ENCODE results near the gene TROAP. TPM values are rescaled to one million over a fixed set of nuclear protein-coding genes. Genes with fewer than 3 reads are reported as not detected.
"Not testable (repeated sequence)": the region's sequence is repeated elsewhere in the genome, so short reads cannot be mapped to it uniquely, and the experiment has no call there.

The TROAP gene
- polyA plus RNA-seq, result 1 to 10 TPM; 1.9 to 4.1 (median 2.6) TPM

GRCh38 chr12:49322708-49323523 lies at the start of gene TROAP:
Gene TROAP (plus strand): TSS chr12:49323255. CDS start chr12:49323609, 354 bp downstream.
- no peaks in the 10 kb centered on the region for H3K9me3 Mint-ChIP-seq
- H3K4me1 Mint-ChIP-seq, result peaks cover 17 to 20% of the 10 kb centered on the region in 2 donors
- DNase-seq, result peak; percentile 97 to 98 (median 97)
- H3K4me3 Mint-ChIP-seq, result peak within 1 kb of the TSS; percentile 86 to 97 (median 91)
- peak within 1 kb of the TSS; percentile 54 to 85 (median 72) for H3K27ac Mint-ChIP-seq
- H3K27me3 Mint-ChIP-seq (ENCODE audit: low read depth in 3 of 3), result peaks cover 0 to 7% (median 2%) of the 10 kb centered on the region in 3 donors
- H3K36me3 Mint-ChIP-seq, result no peaks in the 10 kb centered on the region

DNA sequence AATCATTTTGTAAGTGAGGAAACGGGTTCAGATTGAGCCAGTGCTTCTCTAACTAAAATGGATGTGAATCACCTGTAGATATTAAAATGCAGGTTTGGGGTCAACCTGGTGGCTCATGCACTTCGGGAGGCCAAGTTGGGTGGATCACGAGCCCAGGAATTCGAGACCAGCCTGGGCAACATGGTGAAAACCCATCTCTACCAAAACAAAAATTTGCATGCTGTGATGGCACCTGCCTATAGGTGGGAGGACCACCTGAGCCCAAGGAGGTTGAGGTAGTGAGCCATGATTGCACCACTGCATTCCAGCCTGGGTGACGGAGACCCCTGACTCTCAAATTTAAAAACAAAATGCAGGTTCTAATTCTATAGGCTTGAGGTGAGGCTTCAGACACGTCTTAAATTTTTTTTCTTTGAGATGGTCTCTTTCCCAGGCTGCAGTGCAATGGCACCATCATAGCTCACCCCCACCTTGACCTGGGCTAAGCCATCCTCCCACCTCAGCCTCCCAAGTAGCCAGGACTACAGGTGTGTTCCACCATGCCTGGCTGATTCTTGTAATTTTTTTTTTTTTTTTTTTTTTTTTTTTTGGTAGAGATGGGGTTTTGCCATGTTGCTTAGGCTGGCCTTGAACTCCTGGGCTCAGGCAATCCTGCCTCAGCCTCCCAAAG lies 49.2 kb upstream of the TROAP start:
- Mint-ChIP-seq H3K36me3 (peaks cover 10 to 21% (median 14%) of the 10 kb centered on the region in 3 donors), H3K27ac (no peak overlapping the region), H3K4me3 (no peak overlapping the region), H3K27me3 (ENCODE audit: low read depth in 3 of 3) (peaks cover 0 to 3% (median 0%) of the 10 kb centered on the region in 3 donors), H3K9me3 (no peaks in the 10 kb centered on the region), H3K4me1 (no peaks in the 10 kb centered on the region)
- DNase-seq, result no peak

DNA sequence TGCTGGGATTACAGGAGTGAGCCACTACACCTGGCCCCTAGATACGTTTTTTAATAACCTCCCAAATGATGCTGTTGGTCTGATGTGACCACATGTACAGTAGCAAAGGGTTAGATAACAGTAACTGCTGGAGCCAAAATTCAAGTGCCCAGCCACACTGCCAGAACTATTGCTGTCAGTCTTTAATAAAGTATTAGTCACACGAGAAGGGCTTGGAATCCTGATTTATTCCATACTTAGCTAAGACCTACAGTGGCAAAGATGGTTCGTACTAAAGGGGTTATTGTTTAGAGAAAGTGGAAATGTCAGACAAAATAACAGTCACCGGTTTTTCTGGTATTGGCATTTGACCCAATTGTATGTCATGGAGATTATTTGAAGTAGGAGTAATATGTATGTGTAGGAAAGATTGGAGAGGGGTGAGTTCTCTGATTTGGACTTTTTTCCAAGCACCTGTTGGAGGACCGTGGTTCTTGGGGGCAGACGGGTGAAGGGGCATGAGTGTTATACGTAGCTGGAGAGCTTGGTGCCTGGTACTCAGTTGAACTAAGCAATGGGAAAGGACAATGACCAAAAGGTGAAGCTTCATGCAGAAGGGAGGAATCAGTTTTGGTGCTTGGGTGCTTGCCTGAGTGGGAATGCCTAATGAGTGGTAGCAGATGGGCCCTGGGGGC lies 48.5 kb upstream of the TROAP start:
- peak overlapping the region in 1 of 6 donors; percentile 39 for H3K27ac Mint-ChIP-seq
- peaks cover 10 to 21% (median 14%) of the 10 kb centered on the region in 3 donors for H3K36me3 Mint-ChIP-seq
- no peak for DNase-seq
- no peak overlapping the region for H3K4me3 Mint-ChIP-seq
- peaks cover 0 to 4% (median 0%) of the 10 kb centered on the region in 3 donors for H3K27me3 Mint-ChIP-seq (ENCODE audit: low read depth in 3 of 3)
- no peaks in the 10 kb centered on the region for H3K9me3 Mint-ChIP-seq
- H3K4me1 Mint-ChIP-seq, result no peaks in the 10 kb centered on the region

DNA sequence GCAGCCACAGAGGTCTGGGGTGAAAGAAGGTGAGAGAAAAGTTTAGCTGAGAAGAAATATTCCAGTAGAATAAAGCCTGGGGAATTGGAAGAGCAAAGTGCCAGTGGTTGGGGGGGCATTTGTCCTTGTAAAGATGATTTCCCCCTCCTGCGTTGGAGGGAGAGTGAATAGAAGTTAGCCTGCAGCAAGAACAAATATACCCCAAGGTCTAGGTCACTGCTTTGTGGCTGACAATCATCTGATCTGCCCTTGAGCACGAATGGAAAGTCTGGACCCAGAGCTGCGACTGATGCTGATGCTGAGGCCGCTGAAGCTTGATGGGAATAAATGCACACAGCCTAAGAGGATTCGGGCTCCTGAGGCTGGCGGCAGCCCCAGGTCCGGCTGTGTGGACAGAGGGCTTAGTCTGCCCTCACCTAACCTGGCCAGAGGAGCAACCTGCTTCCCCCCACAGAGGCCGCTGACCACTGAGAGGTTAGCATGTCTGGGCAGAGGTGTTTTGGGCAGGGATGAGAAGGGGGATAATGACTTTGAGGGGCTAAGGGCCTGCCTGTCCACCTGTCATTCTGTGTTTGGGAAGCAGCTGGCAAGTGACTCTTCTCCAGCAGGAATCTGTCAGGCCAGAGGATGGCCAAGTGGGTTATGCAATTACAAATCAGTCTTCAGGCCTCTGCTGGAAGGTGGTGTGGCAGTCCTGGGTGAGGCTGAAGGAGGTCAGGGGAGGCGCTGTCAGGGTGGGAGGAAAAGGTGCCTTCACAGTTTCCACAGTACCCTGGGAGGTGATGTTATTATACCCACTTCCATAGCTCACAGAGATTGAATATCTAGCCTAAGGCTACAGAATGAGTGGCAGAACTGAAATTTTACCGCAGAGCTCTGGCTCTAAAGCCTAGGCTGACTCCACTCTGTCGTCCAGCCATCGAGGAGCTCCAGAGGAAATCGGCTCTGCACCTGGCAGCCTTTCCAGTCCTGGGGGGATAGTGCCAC lies 46.5 kb upstream of the TROAP start:
- peaks cover 0 to 4% (median 0%) of the 10 kb centered on the region in 3 donors for H3K27me3 Mint-ChIP-seq (ENCODE audit: low read depth in 3 of 3)
- H3K36me3 Mint-ChIP-seq, result peaks cover 5 to 11% (median 6%) of the 10 kb centered on the region in 3 donors
- H3K9me3 Mint-ChIP-seq, result no peaks in the 10 kb centered on the region
- no peaks in the 10 kb centered on the region for H3K4me1 Mint-ChIP-seq
- H3K27ac Mint-ChIP-seq, result no peak overlapping the region
- H3K4me3 Mint-ChIP-seq, result no peak overlapping the region
- DNase-seq, result no peak

- no peak overlapping the region for H3K27ac Mint-ChIP-seq
- H3K27me3 Mint-ChIP-seq (ENCODE audit: low read depth in 3 of 3), result peaks cover 0 to 4% (median 3%) of the 10 kb centered on the region in 3 donors
- no peaks in the 10 kb centered on the region for H3K9me3 Mint-ChIP-seq
- no peaks in the 10 kb centered on the region for H3K4me1 Mint-ChIP-seq
- DNase-seq, result no peak
- H3K36me3 Mint-ChIP-seq, result peaks cover 5 to 11% (median 6%) of the 10 kb centered on the region in 3 donors
- H3K4me3 Mint-ChIP-seq, result no peak overlapping the region
Observed at GRCh38 chr12:49277466-49277865, 45.6 kb upstream of the TROAP start.

DNA sequence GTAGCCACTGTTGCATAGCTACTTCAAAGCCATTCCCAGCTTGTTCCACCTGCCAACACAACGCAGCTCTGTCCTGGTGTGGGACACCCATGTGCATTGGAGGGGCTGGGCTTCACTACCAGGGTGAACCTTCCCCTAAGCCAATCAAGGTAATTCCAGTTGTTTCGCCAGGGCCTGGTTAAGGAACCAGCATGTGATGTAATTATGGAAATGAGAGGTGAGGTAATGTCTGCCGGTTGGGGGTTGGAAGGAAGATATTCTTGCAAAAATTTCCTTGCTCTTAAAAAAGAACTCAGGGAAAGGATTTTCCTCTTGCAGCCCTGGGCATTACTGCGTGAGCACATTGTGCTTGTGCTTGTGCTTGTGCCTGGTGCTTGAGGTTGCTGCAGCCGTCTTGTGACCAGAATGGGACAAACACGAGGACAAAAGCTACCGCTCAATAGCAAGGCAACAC lies 43.3 kb upstream of the TROAP start:
- Mint-ChIP-seq H3K36me3 (no peaks in the 10 kb centered on the region), H3K4me1 (no peaks in the 10 kb centered on the region), H3K4me3 (no peak overlapping the region), H3K27ac (no peak overlapping the region), H3K9me3 (no peaks in the 10 kb centered on the region), H3K27me3 (ENCODE audit: low read depth in 3 of 3) (peaks cover 0 to 8% (median 4%) of the 10 kb centered on the region in 3 donors)
- DNase-seq, result no peak

- H3K4me1 Mint-ChIP-seq; H3K4me3 Mint-ChIP-seq; H3K27ac Mint-ChIP-seq; DNase-seq; H3K9me3 Mint-ChIP-seq; H3K36me3 Mint-ChIP-seq; H3K27me3 Mint-ChIP-seq (ENCODE audit: low read depth in 3 of 3): not testable (repeated sequence)
Observed at GRCh38 chr12:49280545-49280944, 42.5 kb upstream of the TROAP start.

- DNase-seq, result no peak
- H3K36me3 Mint-ChIP-seq, result no peaks in the 10 kb centered on the region
- no peak overlapping the region for H3K4me3 Mint-ChIP-seq
- peaks cover 0 to 9% (median 4%) of the 10 kb centered on the region in 3 donors for H3K27me3 Mint-ChIP-seq (ENCODE audit: low read depth in 3 of 3)
- no peak overlapping the region for H3K27ac Mint-ChIP-seq
- H3K9me3 Mint-ChIP-seq, result no peaks in the 10 kb centered on the region
- no peaks in the 10 kb centered on the region for H3K4me1 Mint-ChIP-seq
Observed at GRCh38 chr12:49282302-49282701, 40.8 kb upstream of the TROAP start.

GRCh38 chr12:49282740-49283375 lies 40.2 kb upstream of the TROAP start:
- not testable (repeated sequence) for H3K27ac Mint-ChIP-seq, H3K36me3 Mint-ChIP-seq, H3K9me3 Mint-ChIP-seq, H3K4me1 Mint-ChIP-seq, H3K4me3 Mint-ChIP-seq, DNase-seq
- peaks cover 2 to 15% (median 8%) of the 10 kb centered on the region in 3 donors for H3K27me3 Mint-ChIP-seq (ENCODE audit: low read depth in 3 of 3)

DNA sequence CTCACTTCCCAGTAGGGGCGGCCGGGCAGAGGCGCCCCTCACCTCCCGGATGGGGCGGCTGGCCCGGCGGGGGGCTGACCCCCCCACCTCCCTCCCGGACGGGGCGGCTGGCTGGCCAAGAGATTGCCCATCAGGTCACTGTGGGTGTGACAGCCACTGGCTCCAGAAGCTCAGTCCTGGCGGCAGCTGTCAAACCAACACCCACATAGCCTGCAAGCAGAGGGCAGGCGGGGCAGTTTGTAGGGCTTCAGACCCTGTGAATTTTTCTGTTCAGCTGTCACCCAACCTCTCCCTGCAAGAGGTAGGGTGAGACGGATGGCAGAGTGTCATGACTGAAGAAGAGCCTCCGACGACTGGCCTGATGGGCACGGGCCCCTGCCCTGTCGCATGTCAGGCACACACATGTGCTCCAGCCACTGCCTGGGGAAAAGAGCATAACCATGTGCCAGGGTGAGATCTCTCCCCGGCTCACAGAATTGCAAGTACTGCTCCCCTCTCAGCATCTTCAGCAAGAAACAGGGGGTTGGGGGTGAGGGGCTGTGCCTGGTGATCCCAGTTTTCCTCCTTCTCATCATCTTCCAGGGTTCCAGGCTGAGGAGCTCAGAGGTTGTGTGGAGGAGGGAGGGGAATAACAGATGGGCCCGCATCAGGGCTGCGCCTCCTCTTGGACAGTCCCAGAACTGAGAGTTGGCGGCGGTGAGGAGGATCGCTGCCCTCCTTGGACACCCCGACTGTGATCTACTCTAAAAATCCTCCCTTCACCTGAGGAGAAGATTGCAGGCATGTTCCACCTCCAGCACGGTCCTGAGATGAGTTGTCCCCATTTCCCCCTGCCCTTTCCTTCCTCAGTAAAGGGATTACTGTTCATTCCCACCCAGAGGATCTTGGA lies 39.3 kb upstream of the TROAP start:
- Mint-ChIP-seq H3K27ac (no peak overlapping the region), H3K4me1 (no peaks in the 10 kb centered on the region), H3K27me3 (ENCODE audit: low read depth in 3 of 3) (peaks cover 2 to 17% (median 7%) of the 10 kb centered on the region in 3 donors), H3K9me3 (no peaks in the 10 kb centered on the region), H3K36me3 (no peaks in the 10 kb centered on the region), H3K4me3 (no peak overlapping the region)
- DNase-seq, result no peak

GRCh38 chr12:49284672-49285071 lies 38.4 kb upstream of the TROAP start:
- Mint-ChIP-seq H3K4me1 (no peaks in the 10 kb centered on the region), H3K4me3 (no peak overlapping the region), H3K9me3 (no peaks in the 10 kb centered on the region), H3K27me3 (ENCODE audit: low read depth in 3 of 3) (peaks cover 2 to 20% (median 7%) of the 10 kb centered on the region in 3 donors), H3K27ac (no peak overlapping the region), H3K36me3 (no peaks in the 10 kb centered on the region)
- no peak for DNase-seq

GRCh38 chr12:49287876-49288275 lies 35.2 kb upstream of the TROAP start:
- Mint-ChIP-seq H3K27ac (no peak overlapping the region), H3K9me3 (no peaks in the 10 kb centered on the region), H3K4me1 (no peaks in the 10 kb centered on the region), H3K4me3 (no peak overlapping the region), H3K27me3 (ENCODE audit: low read depth in 3 of 3) (peaks cover 3 to 17% (median 7%) of the 10 kb centered on the region in 3 donors), H3K36me3 (no peaks in the 10 kb centered on the region)
- DNase-seq, result no peak
